MM.1S (cell line): ENCODE measurements around the gene KDM3A.

Experiments
- DNase-seq: peaks from one replicate; pipeline ENCODE4 v3.0.0-alpha.2; 2015
- H2AFZ ChIP-seq: fragments of 300-600 bp; sonication (generic); 2 replicates; pipeline ENCODE4 v1.6.0; 2016; ENCODE audit warnings: antibody characterized with exemption, low read length
- H3F3A ChIP-seq: fragments of 300-600 bp; sonication (generic); 2 replicates; pipeline ENCODE4 v1.6.1; 2016; ENCODE audit warnings: mild to moderate bottlenecking, antibody characterized with exemption, low read length, moderate library complexity, mixed read lengths; ENCODE audit not compliant: insufficient read depth
- H3K27ac ChIP-seq: fragments of 300-600 bp; sonication (generic); 2 replicates; pipeline ENCODE4 v1.5.1; 2016; ENCODE audit warnings: mild to moderate bottlenecking, low read length
- H3K27me3 ChIP-seq: fragments of 300-600 bp; sonication (generic); replicated peaks from 2 replicates; pipeline ENCODE4 v1.6.0; 2016; ENCODE audit warnings: low read length; ENCODE audit not compliant: insufficient read depth
- H3K36me3 ChIP-seq: fragments of 300-600 bp; sonication (generic); replicated peaks from 2 replicates; pipeline ENCODE4 v1.6.1; 2016; ENCODE audit warnings: mild to moderate bottlenecking, low read length, mixed read lengths; ENCODE audit not compliant: insufficient read depth
- H3K4me1 ChIP-seq: fragments of 300-600 bp; sonication (generic); 2 replicates; pipeline ENCODE4 v1.6.1; 2016; ENCODE audit warnings: low read length, mixed read lengths
- H3K4me2 ChIP-seq: fragments of 300-600 bp; sonication (generic); 2 replicates; pipeline ENCODE4 v1.6.0; 2016; ENCODE audit warnings: low read depth, low read length
- H3K4me3 ChIP-seq: fragments of 300-600 bp; sonication (generic); 2 replicates; pipeline ENCODE4 v1.5.1; 2016; ENCODE audit warnings: low read length, mixed read lengths
- H3K79me2 ChIP-seq: fragments of 300-600 bp; sonication (generic); 2 replicates; pipeline ENCODE4 v1.6.1; 2016; ENCODE audit warnings: mixed run types, low read length, mixed read lengths
- H3K9ac ChIP-seq: fragments of 300-600 bp; sonication (generic); 2 replicates; pipeline ENCODE4 v1.6.1; 2016; ENCODE audit warnings: low read length, mixed read lengths
- H3K9me2 ChIP-seq: fragments of 300-600 bp; sonication (generic); replicated peaks from 2 replicates; pipeline ENCODE4 v1.6.1; 2016; ENCODE audit warnings: mild to moderate bottlenecking, low read length, mixed read lengths; ENCODE audit not compliant: insufficient read depth
- H3K9me3 ChIP-seq: fragments of 300-600 bp; sonication (generic); replicated peaks from 2 replicates; pipeline ENCODE4 v1.6.1; 2016; ENCODE audit warnings: mild to moderate bottlenecking, low read length, mixed read lengths; ENCODE audit not compliant: insufficient read depth
- H4K20me1 ChIP-seq: fragments of 300-600 bp; sonication (generic); 2 replicates; pipeline ENCODE4 v1.6.1; 2016; ENCODE audit warnings: mild to moderate bottlenecking, low read length, moderate library complexity, mixed read lengths; ENCODE audit not compliant: insufficient read depth
- EZH2 ChIP-seq: fragments of 300-600 bp; sonication (generic); optimal IDR thresholded peaks from 2 replicates; pipeline ENCODE3; 2017; ENCODE audit warnings: low read depth, mild to moderate bottlenecking, antibody characterized with exemption, low read length, mixed read lengths
- EZH2phosphoT487 ChIP-seq: fragments of 300-600 bp; sonication (generic); IDR thresholded peaks from 2 replicates; pipeline ENCODE4 v1.6.1; 2018; ENCODE audit warnings: antibody characterized with exemption, low read length
- TF ChIP-seq, protein P1 (sequence below): fragments of 300-600 bp; sonication (generic); IDR thresholded peaks from 2 replicates; pipeline ENCODE4 v1.5.1; 2016; ENCODE audit warnings: antibody characterized with exemption, low read length, mixed read lengths

Gene KDM3A

GRCh38 chr2:86519349-86519748, 78.2 kb downstream of the KDM3A start:
- no peak overlapping the region for H3K4me2 ChIP-seq
- H3K27ac ChIP-seq = no peak overlapping the region
- TF ChIP-seq, protein P1, sequence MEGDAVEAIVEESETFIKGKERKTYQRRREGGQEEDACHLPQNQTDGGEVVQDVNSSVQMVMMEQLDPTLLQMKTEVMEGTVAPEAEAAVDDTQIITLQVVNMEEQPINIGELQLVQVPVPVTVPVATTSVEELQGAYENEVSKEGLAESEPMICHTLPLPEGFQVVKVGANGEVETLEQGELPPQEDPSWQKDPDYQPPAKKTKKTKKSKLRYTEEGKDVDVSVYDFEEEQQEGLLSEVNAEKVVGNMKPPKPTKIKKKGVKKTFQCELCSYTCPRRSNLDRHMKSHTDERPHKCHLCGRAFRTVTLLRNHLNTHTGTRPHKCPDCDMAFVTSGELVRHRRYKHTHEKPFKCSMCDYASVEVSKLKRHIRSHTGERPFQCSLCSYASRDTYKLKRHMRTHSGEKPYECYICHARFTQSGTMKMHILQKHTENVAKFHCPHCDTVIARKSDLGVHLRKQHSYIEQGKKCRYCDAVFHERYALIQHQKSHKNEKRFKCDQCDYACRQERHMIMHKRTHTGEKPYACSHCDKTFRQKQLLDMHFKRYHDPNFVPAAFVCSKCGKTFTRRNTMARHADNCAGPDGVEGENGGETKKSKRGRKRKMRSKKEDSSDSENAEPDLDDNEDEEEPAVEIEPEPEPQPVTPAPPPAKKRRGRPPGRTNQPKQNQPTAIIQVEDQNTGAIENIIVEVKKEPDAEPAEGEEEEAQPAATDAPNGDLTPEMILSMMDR = no peak
- TF ChIP-seq EZH2 (no peak), EZH2phosphoT487 (no peak)

GRCh38 chr2:86520153-86520552, 79.0 kb downstream of the KDM3A start:
- H3K9me3 ChIP-seq = no peaks in the 10 kb centered on the region
- H3K27me3 ChIP-seq = no peaks in the 10 kb centered on the region
- H4K20me1 ChIP-seq = no peaks in the 10 kb centered on the region
- H3K27ac ChIP-seq = no peak overlapping the region
- H3K4me3 ChIP-seq = no peak overlapping the region
- no peak overlapping the region for H2AFZ ChIP-seq
- H3K4me2 ChIP-seq = no peak overlapping the region
- TF ChIP-seq, protein P1 = no peak
- H3K4me1 ChIP-seq = no peaks in the 10 kb centered on the region
- no peak for DNase-seq
- no peaks in the 10 kb centered on the region for H3K9me2 ChIP-seq
- no peak overlapping the region for H3K9ac ChIP-seq
- H3K79me2 ChIP-seq = no peaks in the 10 kb centered on the region
- H3F3A ChIP-seq = no peaks in the 10 kb centered on the region
- H3K36me3 ChIP-seq = no peaks in the 10 kb centered on the region; the same call in 1 of the 2 replicates

More at GRCh38 chr2:86519349-86519748, 78.2 kb downstream of the KDM3A start:
- H3K36me3 ChIP-seq = no peaks in the 10 kb centered on the region; the same call in 1 of the 2 replicates
- no peaks in the 10 kb centered on the region for H4K20me1 ChIP-seq
- no peak for DNase-seq
- H3K79me2 ChIP-seq = no peaks in the 10 kb centered on the region
- no peaks in the 10 kb centered on the region for H3F3A ChIP-seq
- no peak overlapping the region for H3K9ac ChIP-seq
- H2AFZ ChIP-seq = no peak overlapping the region
- H3K4me1 ChIP-seq = no peaks in the 10 kb centered on the region
- no peaks in the 10 kb centered on the region for H3K9me2 ChIP-seq
- H3K9me3 ChIP-seq = no peaks in the 10 kb centered on the region
- H3K4me3 ChIP-seq = no peak overlapping the region
- H3K27me3 ChIP-seq = no peaks in the 10 kb centered on the region

DNA sequence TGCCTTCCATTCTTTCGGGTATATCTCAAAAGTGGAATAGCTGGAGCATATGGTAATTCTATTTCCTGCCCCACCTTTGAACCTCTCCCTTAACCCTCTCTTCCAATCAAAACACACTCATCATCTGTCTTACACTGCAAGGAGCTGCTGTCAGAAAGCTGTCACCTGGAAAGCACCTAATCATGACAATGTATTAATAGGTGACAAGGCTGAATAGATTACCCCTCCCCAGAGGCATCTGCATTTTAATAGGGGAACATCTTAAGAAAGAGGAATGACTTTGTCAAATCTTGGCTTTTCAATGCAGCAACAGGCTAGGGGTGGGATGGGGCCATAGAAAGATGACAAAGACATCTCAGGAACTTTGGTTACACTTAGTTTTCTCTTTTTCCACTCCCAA, 80.8 kb downstream of the KDM3A start:
- H4K20me1 ChIP-seq = no peaks in the 10 kb centered on the region
- no peaks in the 10 kb centered on the region for H3K27me3 ChIP-seq
- no peak overlapping the region for H3K9ac ChIP-seq
- no peak overlapping the region for H3K27ac ChIP-seq
- H3K9me2 ChIP-seq = no peaks in the 10 kb centered on the region
- no peaks in the 10 kb centered on the region for H3F3A ChIP-seq
- H3K4me2 ChIP-seq = no peak overlapping the region
- H3K9me3 ChIP-seq = no peaks in the 10 kb centered on the region
- no peaks in the 10 kb centered on the region; the same call in 1 of the 2 replicates for H3K36me3 ChIP-seq
- no peak for DNase-seq
- no peak overlapping the region for H3K4me3 ChIP-seq
- TF ChIP-seq EZH2 = no peak
- TF ChIP-seq EZH2phosphoT487 = no peak
- TF ChIP-seq, protein P1 = no peak
- no peaks in the 10 kb centered on the region for H3K4me1 ChIP-seq
- no peaks in the 10 kb centered on the region for H3K79me2 ChIP-seq
- no peak overlapping the region for H2AFZ ChIP-seq
